ENCODE data around the gene NFRKB.
"Not testable (repeated sequence)": the region's sequence is repeated elsewhere in the genome, so short reads cannot be mapped to it uniquely, and the experiment has no call there.

- not testable (repeated sequence) for TF ChIP-seq CTCF (conservative IDR thresholded peaks at IDR 0.05 in 1 of 2, IDR thresholded peaks at IDR 0.05 in 1 of 2; ENCODE audit: low read depth in 1 of 2, low read length in 2 of 2); EZH2 (IDR thresholded peaks at IDR 0.05; ENCODE audit: low read length, missing control alignments)
These were observed 48.0 kb downstream of the NFRKB start for GRCh38 chr11:129847361-129847760.

Measured in fibroblast of lung (primary cell).